GM19193 (cell line): ENCODE results near the gene IFRD1.

ENCODE experiments used
- POLR2A ChIP-seq: IDR thresholded peaks from 4 replicates; pipeline ENCODE4 v1.6.1; 2011; ENCODE audit not compliant: insufficient read depth, insufficient read length; ENCODE audit errors: extremely low read depth

Gene IFRD1

DNA sequence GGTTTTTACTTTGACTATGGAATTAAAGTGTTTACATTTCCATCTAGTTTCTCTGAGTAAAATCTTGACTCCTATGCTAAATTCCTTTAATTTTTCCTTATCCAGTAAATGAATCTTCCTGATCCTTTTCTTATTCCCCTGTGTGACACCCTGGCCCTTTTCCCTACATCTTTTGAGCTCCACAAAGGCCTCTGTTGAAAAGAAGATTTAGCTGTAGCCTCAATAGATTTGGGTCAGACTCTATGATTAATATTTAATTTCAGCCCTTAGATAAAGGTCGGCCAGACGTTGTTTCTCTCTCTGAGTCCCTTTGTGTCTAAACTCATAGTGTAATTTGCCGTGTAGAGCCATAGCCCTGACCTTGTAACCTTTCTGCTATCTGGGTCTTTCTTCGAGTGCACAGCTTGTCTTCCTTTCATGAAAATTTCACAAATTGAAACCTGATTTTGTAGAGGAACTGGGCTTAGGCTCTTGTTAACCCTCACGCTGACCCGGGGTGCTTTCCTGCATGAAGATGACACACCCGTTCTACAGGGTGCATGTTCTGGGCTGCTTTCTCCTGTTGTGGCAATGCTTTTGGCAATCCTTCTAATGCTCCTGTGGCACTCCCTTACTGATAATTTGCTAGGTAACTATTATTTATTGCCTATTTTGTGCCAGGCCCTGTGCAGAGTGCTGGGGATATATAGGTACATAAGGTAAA lies 51.7 kb downstream of the IFRD1 start:
- no peak for TF ChIP-seq POLR2A

DNA sequence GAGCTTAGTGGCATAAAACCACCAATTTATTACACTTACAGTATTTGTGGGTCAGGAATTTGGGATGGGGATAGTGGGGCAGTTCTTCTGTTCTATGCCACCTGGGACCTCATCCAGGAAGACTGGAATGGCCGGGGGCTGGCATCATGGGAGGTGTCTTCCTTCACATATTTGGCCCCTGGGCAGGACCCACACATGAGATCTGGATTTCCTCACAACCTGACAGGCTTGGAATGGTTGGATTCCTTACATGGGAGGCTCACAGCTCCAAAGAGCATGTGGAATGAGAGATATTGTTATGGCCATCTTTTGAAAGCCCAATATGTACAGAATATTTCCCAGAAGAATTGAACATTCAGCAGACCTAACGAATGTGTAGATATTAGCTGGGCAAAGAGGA lies 52.4 kb downstream of the IFRD1 start:
- TF ChIP-seq POLR2A, result no peak

DNA sequence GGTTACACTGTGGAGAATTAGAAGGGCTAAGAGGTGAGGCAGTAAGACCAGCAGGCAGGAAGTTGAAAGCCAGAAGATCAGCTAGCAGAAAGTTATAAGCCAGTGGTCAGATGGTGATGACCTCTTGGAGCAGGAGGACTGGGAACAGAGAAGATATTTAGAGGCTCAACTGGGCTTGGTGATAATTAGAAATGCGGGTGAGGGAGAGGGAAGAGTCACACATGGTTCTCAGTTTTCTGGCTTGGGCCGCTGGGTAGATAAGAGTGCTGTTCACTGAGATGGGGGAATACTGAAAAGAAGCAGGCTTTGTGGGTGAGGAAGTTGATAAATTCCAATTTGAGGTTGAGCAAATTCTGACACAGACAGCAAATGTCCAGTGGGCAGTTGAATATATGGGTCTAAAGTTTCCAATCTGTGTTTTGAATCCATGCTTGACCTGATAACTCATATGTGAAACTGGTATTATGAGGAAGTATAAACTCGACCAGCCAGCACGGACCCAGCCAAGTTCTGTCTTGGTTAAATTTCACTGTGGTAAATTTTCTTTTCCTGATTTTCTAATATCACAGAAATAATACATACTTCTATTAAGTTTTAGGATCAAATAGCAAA lies 53.2 kb downstream of the IFRD1 start:
- TF ChIP-seq POLR2A, result no peak

DNA sequence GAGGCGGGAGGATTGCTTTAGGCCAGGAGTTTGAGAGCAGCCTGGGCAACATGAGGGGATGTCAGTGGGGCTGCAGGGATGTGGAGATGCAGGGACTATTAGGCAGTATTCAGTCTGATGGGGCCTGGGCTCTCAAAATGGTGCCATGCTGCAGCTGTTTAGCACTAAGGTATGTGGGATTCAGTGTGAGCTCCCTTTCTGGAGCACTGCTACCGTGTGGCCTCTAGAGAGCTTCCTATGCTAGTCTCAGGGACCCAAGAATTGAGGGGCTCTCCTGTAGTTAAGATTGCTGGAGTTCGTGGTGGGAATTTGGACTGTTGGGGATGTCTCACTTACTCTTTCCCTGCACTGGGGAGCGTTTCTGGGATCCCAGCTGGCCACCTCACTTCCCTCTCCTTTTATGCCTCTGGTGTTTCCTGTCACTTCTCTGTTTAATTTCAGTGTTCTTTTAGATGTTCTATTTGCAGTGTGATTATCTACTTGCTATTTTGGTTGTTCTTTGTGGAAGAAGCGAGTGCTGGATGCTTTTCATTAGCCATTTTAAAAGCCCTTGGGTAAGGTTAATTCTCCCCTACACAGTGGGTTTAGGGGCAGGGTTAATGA lies 53.9 kb downstream of the IFRD1 start:
- TF ChIP-seq POLR2A, result no peak

DNA sequence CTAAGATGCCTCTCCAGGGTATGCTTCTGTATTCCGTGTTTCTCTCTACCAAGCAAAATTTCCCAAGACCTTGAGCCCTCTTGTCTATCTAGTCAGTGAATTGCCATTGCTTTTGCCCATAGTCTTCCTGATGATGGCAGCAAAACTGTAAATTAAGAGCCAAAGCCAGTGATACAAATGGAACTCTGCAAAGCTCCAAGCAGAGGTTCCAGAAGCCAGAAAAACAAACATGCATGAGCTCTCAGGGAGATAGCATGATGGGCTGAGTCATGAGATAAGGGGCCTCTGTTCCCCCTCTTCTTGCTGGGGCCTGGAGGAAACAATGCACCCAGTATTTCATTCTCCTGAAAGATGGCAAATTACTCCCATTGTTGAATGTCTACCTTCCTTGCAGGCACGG lies 55.2 kb downstream of the IFRD1 start:
- TF ChIP-seq POLR2A, result no peak

DNA sequence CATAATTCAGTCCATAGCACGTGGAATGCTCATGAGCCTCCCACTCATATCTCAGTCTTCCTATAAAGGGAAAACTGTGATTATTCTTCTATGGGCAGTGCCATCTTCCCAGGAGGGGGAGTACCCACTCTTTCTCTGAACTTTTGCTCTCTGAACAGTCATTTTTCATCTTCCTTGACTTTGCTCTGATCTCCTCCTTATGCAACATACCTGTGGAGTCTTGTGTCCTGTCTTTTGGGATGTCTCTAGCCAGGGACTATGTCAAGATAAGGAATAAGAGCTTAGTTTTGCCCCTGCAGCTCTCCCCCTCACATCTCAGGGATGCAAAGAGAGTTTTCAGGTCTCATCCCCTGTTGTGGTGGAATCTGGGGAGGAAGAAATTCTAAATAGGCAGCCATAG lies 58.1 kb downstream of the IFRD1 start:
- no peak for TF ChIP-seq POLR2A

DNA sequence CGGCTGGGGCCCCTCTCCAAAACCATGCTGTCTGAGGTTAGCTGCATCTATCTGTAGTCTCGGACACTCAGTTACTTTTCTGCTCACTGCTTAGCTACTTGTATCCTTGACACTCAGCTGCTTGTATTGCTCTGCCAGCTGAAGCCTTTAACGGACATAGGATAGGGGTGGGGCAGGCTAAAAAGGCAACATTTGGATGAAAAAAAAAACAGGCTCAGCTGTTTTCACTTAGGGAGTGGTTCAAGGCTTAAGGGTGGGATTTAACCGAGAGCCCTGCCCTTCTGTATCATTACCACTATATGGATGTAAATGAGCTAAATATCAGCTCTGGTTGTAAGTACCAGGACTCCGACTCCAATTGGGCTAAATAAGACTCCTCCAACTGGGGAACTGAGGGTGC lies 59.1 kb downstream of the IFRD1 start:
- TF ChIP-seq POLR2A, result no peak

DNA sequence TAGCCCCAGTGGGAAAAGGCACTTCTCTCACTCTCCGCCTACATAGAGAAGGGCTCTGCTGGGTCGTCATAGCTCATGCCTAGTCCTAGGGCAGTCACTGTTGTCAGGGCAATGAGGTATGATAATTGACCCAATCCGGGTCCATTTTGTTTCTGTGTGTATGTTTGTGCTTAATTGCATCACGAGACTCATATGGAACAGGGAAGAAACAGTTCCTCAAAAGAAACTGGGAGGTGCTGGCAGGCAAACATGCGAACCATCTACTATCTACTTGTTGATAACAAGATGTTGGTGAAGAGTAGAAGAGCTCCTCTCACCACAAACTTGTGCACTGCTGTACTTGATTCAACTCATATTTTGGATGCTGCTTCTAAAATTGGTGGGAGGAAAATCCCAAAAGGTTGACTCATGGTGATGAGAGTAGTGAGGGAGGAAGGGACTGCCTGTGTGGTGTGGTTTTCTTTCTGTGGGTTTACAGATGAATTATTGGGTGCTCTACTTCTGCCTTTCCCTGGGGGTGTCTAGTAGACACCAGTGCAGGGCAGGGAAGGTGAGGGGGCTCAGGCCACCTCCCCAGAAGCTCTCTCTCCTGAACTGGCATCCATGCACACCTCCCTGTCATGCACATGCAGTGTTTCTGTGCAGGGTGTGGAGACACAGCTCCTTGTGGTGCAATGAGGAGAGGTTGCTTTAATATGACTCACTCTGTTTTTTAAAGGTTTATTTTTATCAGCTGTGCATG lies 59.9 kb downstream of the IFRD1 start:
- TF ChIP-seq POLR2A, result no peak

DNA sequence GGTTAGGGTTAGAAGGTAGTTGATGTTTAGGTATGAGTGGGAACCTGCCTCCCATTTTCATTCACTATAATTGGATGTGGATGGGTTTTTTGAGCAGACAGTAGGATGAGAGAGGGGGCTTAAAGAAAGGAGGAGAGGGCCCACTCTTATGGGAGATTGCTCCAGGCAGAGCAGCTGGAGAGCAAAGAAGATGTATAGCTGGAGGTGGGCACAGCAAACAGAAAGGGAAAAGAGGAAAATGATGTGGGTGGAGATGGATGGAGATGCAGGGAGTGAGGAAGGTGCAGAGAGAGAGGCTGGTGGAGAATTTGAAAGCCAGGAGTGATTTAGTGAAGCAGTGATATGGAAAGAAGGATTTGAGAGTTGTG lies 60.5 kb downstream of the IFRD1 start:
- TF ChIP-seq POLR2A, result no peak

DNA sequence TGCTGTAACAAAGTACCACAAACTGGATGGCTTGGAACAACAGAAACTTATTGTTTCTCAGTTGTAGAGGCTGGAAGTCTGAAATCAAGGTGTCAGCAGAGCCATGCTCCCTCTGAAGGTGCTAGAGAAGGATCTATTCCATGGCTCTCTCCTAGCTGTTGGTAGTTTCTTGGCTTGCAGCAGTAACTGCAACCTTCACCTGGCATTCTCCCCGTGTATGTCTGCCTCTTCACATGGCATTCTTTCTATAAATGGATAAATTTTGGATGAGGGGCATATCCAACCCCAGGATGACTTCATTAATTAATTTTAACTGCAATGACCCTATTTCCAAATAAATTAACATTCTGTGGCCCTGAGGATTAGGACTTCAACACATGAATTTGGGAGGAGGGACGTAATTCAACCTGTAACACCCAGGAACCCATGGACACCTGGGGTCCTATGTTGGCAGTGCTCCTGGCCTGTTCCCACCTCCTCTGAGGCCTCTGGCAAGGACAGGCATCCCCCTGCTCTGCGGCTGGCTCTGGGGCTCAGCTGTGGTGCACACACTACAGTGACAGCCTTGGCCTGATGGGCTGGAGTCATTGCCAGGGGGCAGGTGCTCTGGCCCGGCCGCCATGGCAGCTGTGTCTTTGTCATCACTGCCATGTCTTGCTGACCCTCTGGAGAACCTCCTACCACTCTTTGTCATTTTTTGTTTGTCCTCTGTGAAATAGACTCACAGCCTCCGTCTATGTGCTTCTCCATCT lies 61.4 kb downstream of the IFRD1 start:
- TF ChIP-seq POLR2A, result no peak

DNA sequence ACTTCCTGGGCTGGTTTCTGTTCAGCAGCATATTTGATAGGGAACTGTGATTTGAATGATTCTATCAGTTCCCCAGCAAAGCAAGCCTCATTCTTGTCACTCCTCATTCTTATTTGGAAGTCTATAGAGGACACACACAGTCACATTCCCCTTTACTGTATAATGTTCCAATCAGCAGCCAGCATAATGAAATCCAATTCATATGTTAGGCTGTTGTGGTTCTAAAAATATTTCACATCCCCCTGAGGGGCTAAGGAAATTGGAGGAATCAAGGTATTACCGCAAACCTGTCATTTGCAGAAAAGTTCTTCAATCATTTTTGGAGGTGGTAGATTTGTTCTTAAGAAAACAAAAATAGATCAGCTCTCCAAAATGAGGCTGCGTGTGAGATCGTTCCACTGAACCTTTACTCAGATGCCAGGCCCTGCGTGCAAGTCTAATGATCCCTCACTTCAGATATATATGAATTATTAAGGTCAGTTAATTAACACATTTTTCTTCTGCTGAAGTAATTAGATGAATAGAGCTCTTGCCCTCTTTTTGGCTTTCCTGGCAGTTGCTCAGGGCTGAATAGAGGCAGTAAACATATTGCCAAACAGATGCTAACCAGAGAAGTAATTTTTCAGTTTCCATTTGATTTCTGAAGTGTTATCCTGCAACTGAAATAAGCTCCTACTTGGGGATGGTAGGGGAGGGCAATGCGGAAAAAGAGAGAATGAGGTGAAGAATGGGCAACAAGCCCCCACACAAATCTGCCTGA lies 62.4 kb downstream of the IFRD1 start:
- no peak for TF ChIP-seq POLR2A

DNA sequence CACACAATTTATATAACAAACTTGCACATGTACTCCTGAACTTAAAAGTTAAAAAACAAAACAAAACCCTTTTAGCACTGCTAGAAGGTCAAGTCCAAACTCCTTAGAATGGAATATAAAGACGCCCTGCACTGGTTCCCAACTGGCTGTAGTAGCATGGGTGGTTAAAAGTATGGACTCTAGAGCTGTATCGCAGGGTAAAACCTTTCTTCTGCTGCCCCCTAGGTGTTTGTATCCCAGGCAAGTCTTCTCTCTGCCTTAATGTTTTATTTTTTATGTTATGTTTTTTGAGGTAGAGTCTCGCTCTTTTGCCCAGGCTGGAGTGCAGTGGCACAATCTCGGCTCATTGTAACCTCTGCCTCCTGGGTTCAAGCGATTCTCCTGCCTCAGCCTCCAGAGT lies 65.7 kb downstream of the IFRD1 start:
- TF ChIP-seq POLR2A, result no peak

DNA sequence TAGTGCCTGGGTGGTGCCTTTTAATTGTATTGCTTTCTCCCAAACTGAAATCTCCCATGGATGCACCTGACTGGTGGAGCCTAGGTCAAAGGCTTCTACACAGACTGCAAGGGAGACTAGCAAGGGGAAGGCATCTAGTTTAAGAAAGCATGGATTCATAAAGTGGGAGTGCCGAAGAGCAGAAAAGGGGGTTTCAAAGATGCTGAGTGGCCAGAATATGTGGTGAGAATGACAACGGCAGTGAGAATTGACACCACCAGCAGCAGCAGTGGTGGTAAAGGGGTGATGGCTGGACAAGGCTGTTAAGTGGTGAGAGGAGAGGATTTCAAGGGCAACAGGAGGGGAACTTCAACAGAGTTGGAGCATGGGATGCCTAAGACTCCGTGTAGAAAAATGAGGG lies 67.2 kb downstream of the IFRD1 start:
- TF ChIP-seq POLR2A, result no peak

DNA sequence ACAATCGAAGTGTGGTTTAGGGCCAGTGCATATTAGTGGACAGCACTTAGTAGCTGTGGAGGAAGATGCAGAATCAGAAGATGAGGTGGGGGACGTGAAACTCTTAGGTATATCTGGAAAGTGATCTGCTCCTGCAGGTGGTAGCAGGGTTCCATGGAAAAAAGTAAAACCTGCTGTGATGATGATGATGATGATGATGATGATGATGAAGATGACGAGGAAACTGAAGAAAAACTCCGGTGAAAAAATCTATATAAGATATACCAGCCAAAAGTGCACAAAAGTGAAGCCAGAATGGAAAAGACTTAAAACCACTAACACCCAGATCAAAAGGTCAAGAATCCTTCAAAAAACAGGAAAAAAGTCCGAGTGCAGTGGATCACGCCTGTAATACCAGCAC lies 70.5 kb downstream of the IFRD1 start:
- TF ChIP-seq POLR2A, result no peak
